GM23338 (cell line): ENCODE data around the gene NOA1. TPM values are rescaled to one million over a fixed set of nuclear protein-coding genes. Genes with fewer than 3 reads are reported as not detected.

Experiments
- ATAC-seq: fragments of 200-7000 bp; cut with Tn5 transposase; 3 replicates; pipeline ENCODE4 v1.9.1; 2020
- DNase-seq: peaks from one replicate; pipeline ENCODE4 v3.0.0-alpha.2; 2015; ENCODE audit warnings: low spot score
- H2AFZ ChIP-seq: fragments of 200-600 bp; sonication (generic); 2 replicates; pipeline ENCODE4 v1.8.0; 2016; ENCODE audit warnings: antibody characterized with exemption, mild to moderate bottlenecking, moderate library complexity
- H3F3A ChIP-seq: fragments of 200-600 bp; sonication (generic); replicated peaks from 2 replicates; pipeline ENCODE4 v1.8.0; 2017; ENCODE audit warnings: antibody characterized with exemption, mixed run types, low read depth
- H3K27ac ChIP-seq: fragments of 200-600 bp; sonication (generic); 2 replicates; pipeline ENCODE4 v1.6.1; 2016; ENCODE audit warnings: low read depth
- H3K27me3 ChIP-seq: fragments of 200-600 bp; sonication (generic); 2 replicates; pipeline ENCODE4 v1.8.0; 2016; ENCODE audit warnings: mild to moderate bottlenecking, mixed run types, moderate library complexity; ENCODE audit not compliant: insufficient read depth
- H3K36me3 ChIP-seq: fragments of 200-600 bp; sonication (generic); 2 replicates; pipeline ENCODE4 v1.8.0; 2016; ENCODE audit warnings: mild to moderate bottlenecking; ENCODE audit not compliant: insufficient read depth
- H3K4me1 ChIP-seq: fragments of 200-600 bp; sonication (generic); 2 replicates; pipeline ENCODE4 v1.8.0; 2016; ENCODE audit warnings: mild to moderate bottlenecking, moderate library complexity; ENCODE audit not compliant: insufficient read depth
- H3K4me2 ChIP-seq: fragments of 200-600 bp; sonication (generic); 2 replicates; pipeline ENCODE4 v1.7.1; 2017; ENCODE audit warnings: mixed run types
- H3K4me3 ChIP-seq: fragments of 200-600 bp; sonication (generic); 2 replicates; pipeline ENCODE4 v1.6.1; 2016; ENCODE audit warnings: mixed run types
- H3K79me2 ChIP-seq: fragments of 200-600 bp; sonication (generic); replicated peaks from 2 replicates; pipeline ENCODE4 v1.8.0; 2017; ENCODE audit warnings: mild to moderate bottlenecking; ENCODE audit not compliant: insufficient read depth
- H3K9me2 ChIP-seq: fragments of 200-600 bp; sonication (generic); 2 replicates; pipeline ENCODE4 v1.8.0; 2017; ENCODE audit not compliant: insufficient read depth
- H4K20me1 ChIP-seq: fragments of 200-600 bp; sonication (generic); replicated peaks from 2 replicates; pipeline ENCODE4 v1.8.0; 2017; ENCODE audit warnings: mild to moderate bottlenecking; ENCODE audit not compliant: insufficient read depth
- H3K27ac Mint-ChIP-seq: 2 replicates; pipeline ENCODE4 v1.8.0; 2020; ENCODE audit warnings: inconsistent platforms, mild to moderate bottlenecking, moderate library complexity, mixed read lengths
- H3K27me3 Mint-ChIP-seq: 3 replicates; pipeline ENCODE4 v1.8.0; 2022; ENCODE audit warnings: low read depth, mild to moderate bottlenecking, moderate library complexity, mixed read lengths, inconsistent platforms; ENCODE audit not compliant: insufficient read depth, poor library complexity
- H3K36me3 Mint-ChIP-seq: 3 replicates; pipeline ENCODE4 v1.8.0; 2021; ENCODE audit warnings: low read depth, mild to moderate bottlenecking, inconsistent platforms, moderate library complexity, mixed read lengths
- H3K4me1 Mint-ChIP-seq: 3 replicates; pipeline ENCODE4 v1.8.0; 2020; ENCODE audit warnings: mild to moderate bottlenecking, inconsistent platforms, mixed read lengths
- H3K4me3 Mint-ChIP-seq: 3 replicates; pipeline ENCODE4 v1.8.0; 2021; ENCODE audit warnings: moderate library complexity, mild to moderate bottlenecking, inconsistent platforms, mixed read lengths
- H3K9me3 Mint-ChIP-seq: 3 replicates; pipeline ENCODE4 v1.8.0; 2020; ENCODE audit warnings: moderate library complexity, mild to moderate bottlenecking, inconsistent platforms, mixed read lengths
- CREB1 ChIP-seq: fragments of 250-450 bp; sonication (Bioruptor Pico); IDR thresholded peaks from 2 replicates; pipeline ENCODE4 v1.5.0; 2020; ENCODE audit warnings: low read depth, mild to moderate bottlenecking, moderate library complexity
- EZH2 ChIP-seq: fragments of 200-600 bp; sonication (generic); IDR thresholded peaks from one replicate; pipeline ENCODE4 v1.8.0; 2017; ENCODE audit warnings: antibody characterized with exemption, mild to moderate bottlenecking, low read depth; ENCODE audit not compliant: unreplicated experiment
- EZH2phosphoT487 ChIP-seq: fragments of 200-600 bp; sonication (generic); IDR thresholded peaks from one replicate; pipeline ENCODE4 v1.8.1; 2018; ENCODE audit warnings: antibody characterized with exemption; ENCODE audit not compliant: unreplicated experiment
- NANOG ChIP-seq: IDR thresholded peaks from 2 replicates; pipeline ENCODE4 v1.6.1; 2016; ENCODE audit warnings: antibody characterized with exemption, borderline replicate concordance
- ZNF114 ChIP-seq: fragments of 250-450 bp; sonication (Bioruptor Pico); IDR thresholded peaks from 2 replicates; pipeline ENCODE4 v1.5.0; 2020; ENCODE audit warnings: mild to moderate bottlenecking, moderate library complexity
- polyA plus RNA-seq: library from polyadenylated mRNA; unstranded; fragments of >200 nt; fragmentation: Nextera tagmentation; extraction: Ambion mirVana; gene quantifications from 2 replicates; pipeline ENCODE4 v1.2.1, GENCODE V29; 2016
- total RNA-seq: library from RNA; depleted of rRNA; stranded (reverse); fragments of >200 nt; shearing (Covaris generic); gene quantifications from 2 replicates; pipeline ENCODE4 v1.2.3, GENCODE V29; 2014
- TF ChIP-seq, protein P1 (sequence below): IDR thresholded peaks from 2 replicates; pipeline ENCODE4 v1.6.1; 2016; ENCODE audit warnings: antibody characterized with exemption
- TF ChIP-seq, protein P2 (sequence below): IDR thresholded peaks from one replicate; pipeline ENCODE4 v1.6.1; 2018; ENCODE audit warnings: antibody characterized with exemption; ENCODE audit not compliant: unreplicated experiment
- TF ChIP-seq, protein P3 (sequence below): fragments of 250-450 bp; sonication (Bioruptor Pico); IDR thresholded peaks from 2 replicates; pipeline ENCODE4 v1.5.0; 2020; ENCODE audit warnings: mild to moderate bottlenecking, moderate library complexity

The NOA1 gene
- total and polyA plus RNA-seq, 2 experiments from 2014 or later, result 15.1 to 50.2 TPM

DNA sequence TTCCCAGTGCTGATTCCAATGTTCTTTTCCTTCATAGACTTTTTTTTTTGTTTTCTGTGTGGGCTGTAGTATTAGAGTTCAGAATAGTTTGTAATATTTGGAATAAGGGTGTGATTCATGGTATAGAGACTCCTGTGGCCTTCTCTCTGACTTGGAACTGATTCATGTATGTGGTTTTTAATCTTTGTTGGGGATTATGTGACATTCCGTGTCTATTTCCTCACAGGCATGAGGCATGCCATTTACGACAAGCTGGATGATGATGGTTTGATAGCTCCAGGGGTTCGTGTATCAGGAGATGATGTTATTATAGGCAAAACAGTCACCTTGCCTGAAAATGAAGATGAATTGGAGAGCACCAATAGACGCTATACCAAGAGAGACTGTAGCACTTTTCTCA is 45.7 kb upstream of the NOA1 start (continued):
- TF ChIP-seq, protein P1, sequence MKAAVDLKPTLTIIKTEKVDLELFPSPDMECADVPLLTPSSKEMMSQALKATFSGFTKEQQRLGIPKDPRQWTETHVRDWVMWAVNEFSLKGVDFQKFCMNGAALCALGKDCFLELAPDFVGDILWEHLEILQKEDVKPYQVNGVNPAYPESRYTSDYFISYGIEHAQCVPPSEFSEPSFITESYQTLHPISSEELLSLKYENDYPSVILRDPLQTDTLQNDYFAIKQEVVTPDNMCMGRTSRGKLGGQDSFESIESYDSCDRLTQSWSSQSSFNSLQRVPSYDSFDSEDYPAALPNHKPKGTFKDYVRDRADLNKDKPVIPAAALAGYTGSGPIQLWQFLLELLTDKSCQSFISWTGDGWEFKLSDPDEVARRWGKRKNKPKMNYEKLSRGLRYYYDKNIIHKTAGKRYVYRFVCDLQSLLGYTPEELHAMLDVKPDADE, result no peak
- TF ChIP-seq, protein P2, sequence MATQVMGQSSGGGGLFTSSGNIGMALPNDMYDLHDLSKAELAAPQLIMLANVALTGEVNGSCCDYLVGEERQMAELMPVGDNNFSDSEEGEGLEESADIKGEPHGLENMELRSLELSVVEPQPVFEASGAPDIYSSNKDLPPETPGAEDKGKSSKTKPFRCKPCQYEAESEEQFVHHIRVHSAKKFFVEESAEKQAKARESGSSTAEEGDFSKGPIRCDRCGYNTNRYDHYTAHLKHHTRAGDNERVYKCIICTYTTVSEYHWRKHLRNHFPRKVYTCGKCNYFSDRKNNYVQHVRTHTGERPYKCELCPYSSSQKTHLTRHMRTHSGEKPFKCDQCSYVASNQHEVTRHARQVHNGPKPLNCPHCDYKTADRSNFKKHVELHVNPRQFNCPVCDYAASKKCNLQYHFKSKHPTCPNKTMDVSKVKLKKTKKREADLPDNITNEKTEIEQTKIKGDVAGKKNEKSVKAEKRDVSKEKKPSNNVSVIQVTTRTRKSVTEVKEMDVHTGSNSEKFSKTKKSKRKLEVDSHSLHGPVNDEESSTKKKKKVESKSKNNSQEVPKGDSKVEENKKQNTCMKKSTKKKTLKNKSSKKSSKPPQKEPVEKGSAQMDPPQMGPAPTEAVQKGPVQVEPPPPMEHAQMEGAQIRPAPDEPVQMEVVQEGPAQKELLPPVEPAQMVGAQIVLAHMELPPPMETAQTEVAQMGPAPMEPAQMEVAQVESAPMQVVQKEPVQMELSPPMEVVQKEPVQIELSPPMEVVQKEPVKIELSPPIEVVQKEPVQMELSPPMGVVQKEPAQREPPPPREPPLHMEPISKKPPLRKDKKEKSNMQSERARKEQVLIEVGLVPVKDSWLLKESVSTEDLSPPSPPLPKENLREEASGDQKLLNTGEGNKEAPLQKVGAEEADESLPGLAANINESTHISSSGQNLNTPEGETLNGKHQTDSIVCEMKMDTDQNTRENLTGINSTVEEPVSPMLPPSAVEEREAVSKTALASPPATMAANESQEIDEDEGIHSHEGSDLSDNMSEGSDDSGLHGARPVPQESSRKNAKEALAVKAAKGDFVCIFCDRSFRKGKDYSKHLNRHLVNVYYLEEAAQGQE, result no peak

DNA sequence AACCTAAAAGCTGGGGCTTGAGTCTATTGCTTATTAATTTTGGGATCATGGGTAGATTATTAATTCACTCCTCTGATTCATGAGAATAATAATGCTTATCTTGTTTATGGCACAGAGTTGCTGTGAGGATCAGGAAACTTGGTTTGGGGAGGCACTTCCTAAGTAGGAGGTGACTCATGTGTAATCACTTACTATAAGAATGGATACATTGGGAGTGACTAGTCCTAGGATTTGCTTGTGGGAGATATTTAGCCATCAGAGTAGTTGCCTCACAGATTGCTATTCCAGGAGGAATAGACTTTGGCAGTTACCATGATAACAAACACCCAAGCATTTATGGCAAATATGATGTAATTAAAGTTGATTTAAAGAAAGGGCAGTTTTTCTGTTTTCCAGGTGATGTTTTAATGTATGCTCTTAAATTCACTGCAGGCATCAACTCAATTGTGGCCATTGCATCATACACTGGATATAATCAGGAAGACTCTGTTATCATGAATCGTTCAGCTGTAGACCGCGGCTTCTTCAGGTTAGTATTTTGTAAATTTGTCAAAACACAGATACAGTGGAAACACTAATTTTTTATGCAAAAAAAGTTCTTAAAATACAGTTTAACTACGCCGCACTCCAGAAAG is 43.2 kb upstream of the NOA1 start:
- no peaks in the 10 kb centered on the region for H3K4me1 Mint-ChIP-seq
- H3K27me3 Mint-ChIP-seq, result no peaks in the 10 kb centered on the region
- Histone ChIP-seq H3K4me3 (no peak overlapping the region), H3K79me2 (no peaks in the 10 kb centered on the region), H2AFZ (no peak overlapping the region), H3K9me2 (no peaks in the 10 kb centered on the region), H3K4me2 (no peak overlapping the region), H4K20me1 (peaks cover 20% of the 10 kb centered on the region), H3K27me3 (no peaks in the 10 kb centered on the region), H3K27ac (no peak overlapping the region), H3F3A (no peaks in the 10 kb centered on the region), H3K36me3 (peaks cover 69% of the 10 kb centered on the region), H3K4me1 (no peaks in the 10 kb centered on the region)
- no peak overlapping the region for H3K4me3 Mint-ChIP-seq
- no peak overlapping the region; the same call in 1 of the 2 replicates for H3K27ac Mint-ChIP-seq
- H3K36me3 Mint-ChIP-seq, result peaks cover 86% of the 10 kb centered on the region
- DNase-seq (no peak), ATAC-seq (no peak)
- H3K9me3 Mint-ChIP-seq, result no peaks in the 10 kb centered on the region
- TF ChIP-seq, protein P2, result no peak
- TF ChIP-seq EZH2, result no peak
- TF ChIP-seq NANOG, result no peak
- no peak for TF ChIP-seq CREB1 (CRISPR knock-in tag)
- TF ChIP-seq ZNF114 (CRISPR knock-in tag), result no peak
- TF ChIP-seq EZH2phosphoT487, result no peak
- TF ChIP-seq, protein P3, sequence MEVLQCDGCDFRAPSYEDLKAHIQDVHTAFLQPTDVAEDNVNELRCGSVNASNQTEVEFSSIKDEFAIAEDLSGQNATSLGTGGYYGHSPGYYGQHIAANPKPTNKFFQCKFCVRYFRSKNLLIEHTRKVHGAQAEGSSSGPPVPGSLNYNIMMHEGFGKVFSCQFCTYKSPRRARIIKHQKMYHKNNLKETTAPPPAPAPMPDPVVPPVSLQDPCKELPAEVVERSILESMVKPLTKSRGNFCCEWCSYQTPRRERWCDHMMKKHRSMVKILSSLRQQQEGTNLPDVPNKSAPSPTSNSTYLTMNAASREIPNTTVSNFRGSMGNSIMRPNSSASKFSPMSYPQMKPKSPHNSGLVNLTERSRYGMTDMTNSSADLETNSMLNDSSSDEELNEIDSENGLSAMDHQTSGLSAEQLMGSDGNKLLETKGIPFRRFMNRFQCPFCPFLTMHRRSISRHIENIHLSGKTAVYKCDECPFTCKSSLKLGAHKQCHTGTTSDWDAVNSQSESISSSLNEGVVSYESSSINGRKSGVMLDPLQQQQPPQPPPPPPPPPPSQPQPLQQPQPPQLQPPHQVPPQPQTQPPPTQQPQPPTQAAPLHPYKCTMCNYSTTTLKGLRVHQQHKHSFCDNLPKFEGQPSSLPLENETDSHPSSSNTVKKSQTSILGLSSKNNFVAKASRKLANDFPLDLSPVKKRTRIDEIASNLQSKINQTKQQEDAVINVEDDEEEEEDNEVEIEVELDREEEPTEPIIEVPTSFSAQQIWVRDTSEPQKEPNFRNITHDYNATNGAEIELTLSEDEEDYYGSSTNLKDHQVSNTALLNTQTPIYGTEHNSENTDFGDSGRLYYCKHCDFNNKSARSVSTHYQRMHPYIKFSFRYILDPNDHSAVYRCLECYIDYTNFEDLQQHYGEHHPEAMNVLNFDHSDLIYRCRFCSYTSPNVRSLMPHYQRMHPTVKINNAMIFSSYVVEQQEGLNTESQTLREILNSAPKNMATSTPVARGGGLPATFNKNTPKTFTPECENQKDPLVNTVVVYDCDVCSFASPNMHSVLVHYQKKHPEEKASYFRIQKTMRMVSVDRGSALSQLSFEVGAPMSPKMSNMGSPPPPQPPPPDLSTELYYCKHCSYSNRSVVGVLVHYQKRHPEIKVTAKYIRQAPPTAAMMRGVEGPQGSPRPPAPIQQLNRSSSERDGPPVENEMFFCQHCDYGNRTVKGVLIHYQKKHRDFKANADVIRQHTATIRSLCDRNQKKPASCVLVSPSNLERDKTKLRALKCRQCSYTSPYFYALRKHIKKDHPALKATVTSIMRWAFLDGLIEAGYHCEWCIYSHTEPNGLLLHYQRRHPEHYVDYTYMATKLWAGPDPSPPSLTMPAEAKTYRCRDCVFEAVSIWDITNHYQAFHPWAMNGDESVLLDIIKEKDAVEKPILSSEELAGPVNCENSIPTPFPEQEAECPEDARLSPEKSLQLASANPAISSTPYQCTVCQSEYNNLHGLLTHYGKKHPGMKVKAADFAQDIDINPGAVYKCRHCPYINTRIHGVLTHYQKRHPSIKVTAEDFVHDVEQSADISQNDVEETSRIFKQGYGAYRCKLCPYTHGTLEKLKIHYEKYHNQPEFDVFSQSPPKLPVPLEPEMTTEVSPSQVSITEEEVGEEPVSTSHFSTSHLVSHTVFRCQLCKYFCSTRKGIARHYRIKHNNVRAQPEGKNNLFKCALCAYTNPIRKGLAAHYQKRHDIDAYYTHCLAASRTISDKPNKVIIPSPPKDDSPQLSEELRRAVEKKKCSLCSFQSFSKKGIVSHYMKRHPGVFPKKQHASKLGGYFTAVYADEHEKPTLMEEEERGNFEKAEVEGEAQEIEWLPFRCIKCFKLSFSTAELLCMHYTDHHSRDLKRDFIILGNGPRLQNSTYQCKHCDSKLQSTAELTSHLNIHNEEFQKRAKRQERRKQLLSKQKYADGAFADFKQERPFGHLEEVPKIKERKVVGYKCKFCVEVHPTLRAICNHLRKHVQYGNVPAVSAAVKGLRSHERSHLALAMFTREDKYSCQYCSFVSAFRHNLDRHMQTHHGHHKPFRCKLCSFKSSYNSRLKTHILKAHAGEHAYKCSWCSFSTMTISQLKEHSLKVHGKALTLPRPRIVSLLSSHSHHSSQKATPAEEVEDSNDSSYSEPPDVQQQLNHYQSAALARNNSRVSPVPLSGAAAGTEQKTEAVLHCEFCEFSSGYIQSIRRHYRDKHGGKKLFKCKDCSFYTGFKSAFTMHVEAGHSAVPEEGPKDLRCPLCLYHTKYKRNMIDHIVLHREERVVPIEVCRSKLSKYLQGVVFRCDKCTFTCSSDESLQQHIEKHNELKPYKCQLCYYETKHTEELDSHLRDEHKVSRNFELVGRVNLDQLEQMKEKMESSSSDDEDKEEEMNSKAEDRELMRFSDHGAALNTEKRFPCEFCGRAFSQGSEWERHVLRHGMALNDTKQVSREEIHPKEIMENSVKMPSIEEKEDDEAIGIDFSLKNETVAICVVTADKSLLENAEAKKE, result no peak
- TF ChIP-seq, protein P1, result no peak
